ENCODE data around the gene RBM4B.

The RBM4B gene

GRCh38 chr11:66680966-66681645 lies 3.4 kb upstream of the RBM4B start:
- TF ChIP-seq EZH2 (IDR thresholded peaks at IDR 0.05; ENCODE audit: borderline replicate concordance, low read depth, low read length, severe bottlenecking) (no peak), CTCF (IDR thresholded peaks at IDR 0.05; ENCODE audit: borderline replicate concordance, extremely low read depth, low read length, poor library complexity, severe bottlenecking) (no peak)
- ATAC-seq (ENCODE audit: insufficient read depth, low read depth) (no peak), DNase-seq (no peak)
- Histone ChIP-seq H3K4me1 (ENCODE audit: insufficient read depth, low read length) (peaks cover 25% of the 10 kb centered on the region), H3K27me3 (ENCODE audit: insufficient read depth, low read length, poor library complexity) (no peaks in the 10 kb centered on the region), H2AFZ (ENCODE audit: low read depth, low read length) (no peak overlapping the region), H3K36me3 (ENCODE audit: insufficient read depth, low read length) (peaks cover 5% of the 10 kb centered on the region), H3K9me3 (ENCODE audit: insufficient read depth, low read length, severe bottlenecking) (no peaks in the 10 kb centered on the region), H4K20me1 (ENCODE audit: insufficient read depth, low read length) (peaks cover 3% of the 10 kb centered on the region; the same call in 1 of the 2 replicates), H3K79me2 (ENCODE audit: insufficient read depth, low read length) (peaks cover 11% of the 10 kb centered on the region), H3K27ac (ENCODE audit: low read length) (no peak overlapping the region), H3K4me2 (ENCODE audit: insufficient read depth, low read length) (no peak overlapping the region), H3K4me3 (ENCODE audit: low read depth in 1 of 2, low read length in 2 of 2) (no peak overlapping the region), H3K9ac (ENCODE audit: low read depth, low read length) (no peak overlapping the region)

GRCh38 chr11:66676931-66677598 lies 622 bp downstream of the RBM4B start:
- TF ChIP-seq EZH2 (IDR thresholded peaks at IDR 0.05; ENCODE audit: borderline replicate concordance, low read depth, low read length, severe bottlenecking) = no peak
- Histone ChIP-seq H3K36me3 (ENCODE audit: insufficient read depth, low read length) (peaks cover 15% of the 10 kb centered on the region), H3K79me2 (ENCODE audit: insufficient read depth, low read length) (peaks cover 48% of the 10 kb centered on the region)

GRCh38 chr11:66676282-66676919 lies 1.3 kb downstream of the RBM4B start:
- H4K20me1 ChIP-seq (ENCODE audit: insufficient read depth, low read length) = peaks cover 10% of the 10 kb centered on the region; the same call in 1 of the 2 replicates
- H3K4me2 ChIP-seq (ENCODE audit: insufficient read depth, low read length) = peak overlapping the region; percentile 77
- no peaks in the 10 kb centered on the region for H3K27me3 ChIP-seq (ENCODE audit: insufficient read depth, low read length, poor library complexity)
- H3K27ac ChIP-seq (ENCODE audit: low read length) = peak overlapping the region; percentile 79
- TF ChIP-seq EZH2 (IDR thresholded peaks at IDR 0.05; ENCODE audit: borderline replicate concordance, low read depth, low read length, severe bottlenecking) (no peak), CTCF (IDR thresholded peaks at IDR 0.05; ENCODE audit: borderline replicate concordance, extremely low read depth, low read length, poor library complexity, severe bottlenecking) (no peak)
- ATAC-seq (ENCODE audit: insufficient read depth, low read depth) (no peak), DNase-seq (no peak)
- peaks cover 54% of the 10 kb centered on the region for H3K79me2 ChIP-seq (ENCODE audit: insufficient read depth, low read length)
- H3K9ac ChIP-seq (ENCODE audit: low read depth, low read length) = peak overlapping the region; percentile 63
- H2AFZ ChIP-seq (ENCODE audit: low read depth, low read length) = no peak overlapping the region
- H3K9me3 ChIP-seq (ENCODE audit: insufficient read depth, low read length, severe bottlenecking) = no peaks in the 10 kb centered on the region
- H3K36me3 ChIP-seq (ENCODE audit: insufficient read depth, low read length) = peaks cover 15% of the 10 kb centered on the region
- peaks cover 50% of the 10 kb centered on the region for H3K4me1 ChIP-seq (ENCODE audit: insufficient read depth, low read length)
- peak overlapping the region; percentile 13 to 64; a peak in 3 of 4 replicates for H3K4me3 ChIP-seq (ENCODE audit: low read depth in 1 of 2, low read length in 2 of 2)

More at GRCh38 chr11:66676931-66677598, 622 bp downstream of the RBM4B start:
- H3K27ac ChIP-seq (ENCODE audit: low read length) = peak overlapping the region; percentile 79
- H3K27me3 ChIP-seq (ENCODE audit: insufficient read depth, low read length, poor library complexity) = no peaks in the 10 kb centered on the region
- peak overlapping the region; percentile 77 for H3K4me2 ChIP-seq (ENCODE audit: insufficient read depth, low read length)
- peaks cover 8% of the 10 kb centered on the region; the same call in 1 of the 2 replicates for H4K20me1 ChIP-seq (ENCODE audit: insufficient read depth, low read length)
- ATAC-seq (ENCODE audit: insufficient read depth, low read depth) = no peak
- H3K9me3 ChIP-seq (ENCODE audit: insufficient read depth, low read length, severe bottlenecking) = no peaks in the 10 kb centered on the region
- peaks cover 50% of the 10 kb centered on the region for H3K4me1 ChIP-seq (ENCODE audit: insufficient read depth, low read length)
- H2AFZ ChIP-seq (ENCODE audit: low read depth, low read length) = peak overlapping the region; percentile 54
- peak overlapping the region; percentile 27 to 64 for H3K4me3 ChIP-seq (ENCODE audit: low read depth in 1 of 2, low read length in 2 of 2)
- H3K9ac ChIP-seq (ENCODE audit: low read depth, low read length) = peak overlapping the region; percentile 63
- no peak for DNase-seq
